ENCODE measurements around the gene KRT5. TPM values are rescaled to one million over a fixed set of nuclear protein-coding genes. Genes with fewer than 3 reads are reported as not detected.

KRT5 gene
- polyA plus RNA-seq, 4 donors, result 0.06 to 6.5 (median 3.2) TPM

- Histone ChIP-seq H3K36me3 (ENCODE audit: control insufficient read depth in 3 of 3, insufficient read depth in 2 of 3, low read depth in 1 of 3, low read length in 3 of 3) (no peaks in the 10 kb centered on the region), H3K9me3 (ENCODE audit: control insufficient read depth in 2 of 2, insufficient read depth in 1 of 2, low read depth in 1 of 2, low read length in 1 of 2) (no peaks in the 10 kb centered on the region), H3K4me3 (ENCODE audit: low read depth in 1 of 3, low read length in 3 of 3) (no peak overlapping the region), H3K27me3 (ENCODE audit: control insufficient read depth in 3 of 3, insufficient read depth in 3 of 3, low read length in 3 of 3) (peaks cover 0 to 3% (median 0%) of the 10 kb centered on the region in 3 donors), H3K27ac (ENCODE audit: low read depth in 1 of 3, low read length in 2 of 3) (no peak overlapping the region), H3K4me1 (ENCODE audit: control insufficient read depth in 3 of 3, insufficient read depth in 2 of 3, low read depth in 1 of 3, low read length in 2 of 3) (peaks cover 0 to 3% (median 2%) of the 10 kb centered on the region in 3 donors)
- WGBS, 3 donors, result 74 to 82% (median 81%) methylated on average over 8 of the region's 8 CpGs
- no peak for FAIRE-seq
- no peak for DNase-seq
Measured at GRCh38 chr12:52526511-52526951, 6.3 kb upstream of the KRT5 start.

DNA sequence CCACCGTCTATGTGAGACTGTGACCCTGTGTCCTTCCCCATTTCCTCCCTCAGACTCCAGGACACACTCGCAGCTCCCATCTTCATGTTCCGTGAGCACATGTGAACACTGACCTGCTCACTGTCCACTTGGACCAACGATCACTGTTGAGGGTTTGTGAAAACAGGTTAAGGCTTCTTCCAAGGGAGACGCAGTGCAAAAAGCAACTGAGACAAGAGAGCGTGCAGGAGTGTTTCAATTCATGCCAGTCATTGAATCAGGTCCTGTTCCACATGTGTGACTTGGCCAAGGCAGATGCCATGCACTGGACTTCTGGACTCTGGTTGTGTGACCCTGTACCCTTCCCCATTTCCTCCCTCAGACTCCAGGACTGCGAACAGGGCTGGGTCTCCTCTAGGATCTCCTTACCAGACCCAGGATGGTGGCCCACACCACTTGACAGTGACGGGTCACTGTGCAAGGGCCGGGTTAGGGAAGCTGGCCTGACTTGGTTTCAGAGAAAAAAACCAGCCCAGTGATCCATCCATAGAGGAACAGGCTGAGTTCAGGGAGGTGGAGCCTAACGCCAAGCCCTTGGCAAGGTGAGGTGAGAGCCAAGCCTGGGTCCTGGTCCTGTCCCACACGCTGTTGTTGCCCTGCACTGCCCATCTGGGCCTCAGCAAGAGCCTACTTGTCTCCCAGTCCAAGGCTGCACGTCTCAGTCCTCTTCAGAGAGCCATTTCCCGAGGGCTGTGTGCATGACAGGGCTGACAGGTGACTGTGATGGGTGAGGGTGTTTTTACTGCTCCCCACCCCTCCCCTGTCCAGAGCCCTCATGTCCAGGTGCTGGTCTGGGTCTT lies 5.7 kb upstream of the KRT5 start:
- Histone ChIP-seq H3K36me3 (ENCODE audit: control insufficient read depth in 3 of 3, insufficient read depth in 2 of 3, low read depth in 1 of 3, low read length in 3 of 3) (no peaks in the 10 kb centered on the region), H3K27me3 (ENCODE audit: control insufficient read depth in 3 of 3, insufficient read depth in 3 of 3, low read length in 3 of 3) (peaks cover 0 to 3% (median 0%) of the 10 kb centered on the region in 3 donors), H3K27ac (ENCODE audit: low read depth in 1 of 3, low read length in 2 of 3) (no peak overlapping the region), H3K4me3 (ENCODE audit: low read depth in 1 of 3, low read length in 3 of 3) (no peak overlapping the region), H3K4me1 (ENCODE audit: control insufficient read depth in 3 of 3, insufficient read depth in 2 of 3, low read depth in 1 of 3, low read length in 2 of 3) (peaks cover 0 to 8% (median 2%) of the 10 kb centered on the region in 3 donors), H3K9me3 (ENCODE audit: control insufficient read depth in 2 of 2, insufficient read depth in 1 of 2, low read depth in 1 of 2, low read length in 1 of 2) (no peaks in the 10 kb centered on the region)
- no peak for DNase-seq
- no peak for FAIRE-seq
- 78 to 83% (median 81%) methylated on average over 13 of the region's 13 CpGs for WGBS, 3 donors

DNA sequence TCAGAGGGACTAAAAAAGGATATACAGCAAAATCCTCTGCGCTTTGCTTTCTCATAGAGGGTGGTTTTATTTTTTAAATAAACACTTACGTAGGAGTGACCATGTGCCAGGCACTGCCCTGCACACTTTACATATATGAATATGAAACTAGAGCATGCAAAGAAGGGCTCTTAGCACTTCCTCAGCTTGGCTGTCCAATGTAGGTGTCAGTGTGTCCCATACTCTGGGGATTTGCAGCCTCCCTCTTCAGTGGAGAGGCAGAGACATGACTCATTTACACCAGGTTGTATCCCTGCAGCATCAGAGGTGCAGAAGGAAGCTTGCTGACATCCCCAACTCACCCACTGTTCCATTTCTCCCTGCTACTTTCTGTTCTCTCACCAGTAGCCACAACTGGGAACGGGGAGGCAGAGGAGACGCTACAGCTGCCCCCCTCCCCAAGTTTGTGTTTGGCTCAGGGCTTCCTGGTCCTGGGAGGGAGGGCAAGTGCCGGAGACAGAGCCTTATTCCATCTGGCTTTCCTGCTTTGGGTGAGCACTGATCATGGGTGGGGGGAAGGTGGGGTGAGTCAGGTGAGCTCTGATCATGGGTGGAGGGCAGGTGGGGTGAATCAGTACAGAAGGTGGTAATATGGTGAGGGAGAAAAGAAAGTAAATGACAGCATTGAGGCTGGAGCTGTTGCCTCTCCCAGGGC lies 4.9 kb upstream of the KRT5 start:
- Histone ChIP-seq H3K4me3 (ENCODE audit: low read depth in 1 of 3, low read length in 3 of 3) (no peak overlapping the region), H3K9me3 (ENCODE audit: control insufficient read depth in 2 of 2, insufficient read depth in 1 of 2, low read depth in 1 of 2, low read length in 1 of 2) (no peaks in the 10 kb centered on the region), H3K36me3 (ENCODE audit: control insufficient read depth in 3 of 3, insufficient read depth in 2 of 3, low read depth in 1 of 3, low read length in 3 of 3) (no peaks in the 10 kb centered on the region), H3K4me1 (ENCODE audit: control insufficient read depth in 3 of 3, insufficient read depth in 2 of 3, low read depth in 1 of 3, low read length in 2 of 3) (peaks cover 0 to 9% (median 2%) of the 10 kb centered on the region in 3 donors), H3K27ac (ENCODE audit: low read depth in 1 of 3, low read length in 2 of 3) (no peak overlapping the region), H3K27me3 (ENCODE audit: control insufficient read depth in 3 of 3, insufficient read depth in 3 of 3, low read length in 3 of 3) (peaks cover 0 to 3% (median 0%) of the 10 kb centered on the region in 3 donors)
- no peak for FAIRE-seq
- no peak for DNase-seq
- WGBS, 3 donors, result 72 to 79% (median 73%) methylated on average over 5 of the region's 5 CpGs

DNA sequence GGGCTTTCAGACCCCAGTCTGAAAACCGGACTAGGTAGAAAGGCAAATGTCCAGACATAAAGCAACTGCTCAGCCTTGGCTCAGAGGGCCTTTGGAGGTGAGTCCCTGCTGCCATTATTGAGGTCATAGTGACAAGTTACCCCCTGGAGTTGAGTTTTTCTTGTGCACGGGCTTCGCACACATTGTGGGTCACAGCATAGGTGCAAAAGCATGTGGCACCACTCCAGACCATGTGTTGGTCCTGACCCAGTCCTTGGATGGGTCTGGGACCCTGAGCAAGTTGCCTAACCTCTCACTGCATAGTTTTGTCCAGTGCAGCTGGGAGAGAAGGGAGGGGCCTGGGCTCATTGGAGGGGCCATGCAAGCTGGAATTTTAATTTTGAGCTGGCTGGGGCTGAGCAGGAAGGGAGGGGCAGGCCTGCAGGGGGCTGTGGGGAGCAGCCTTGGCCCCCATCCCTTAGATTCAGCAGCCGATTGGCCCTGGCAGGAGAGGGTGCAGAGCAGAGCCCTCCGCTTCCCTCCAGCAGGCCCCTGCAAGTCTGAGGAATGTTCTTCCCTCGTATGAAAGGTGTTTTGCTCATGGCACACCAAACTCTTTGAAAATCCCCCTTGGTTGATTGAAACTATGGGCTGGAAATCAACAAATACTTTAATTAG lies 4.2 kb upstream of the KRT5 start:
- H3K4me3 ChIP-seq (ENCODE audit: low read depth in 1 of 3, low read length in 3 of 3), result no peak overlapping the region
- WGBS, 3 donors, result 72 to 89% (median 83%) methylated on average over 6 of the region's 6 CpGs
- DNase-seq, result no peak
- H3K27me3 ChIP-seq (ENCODE audit: control insufficient read depth in 3 of 3, insufficient read depth in 3 of 3, low read length in 3 of 3), result peaks cover 0 to 3% (median 0%) of the 10 kb centered on the region in 3 donors
- H3K36me3 ChIP-seq (ENCODE audit: control insufficient read depth in 3 of 3, insufficient read depth in 2 of 3, low read depth in 1 of 3, low read length in 3 of 3), result no peaks in the 10 kb centered on the region
- no peaks in the 10 kb centered on the region for H3K9me3 ChIP-seq (ENCODE audit: control insufficient read depth in 2 of 2, insufficient read depth in 1 of 2, low read depth in 1 of 2, low read length in 1 of 2)
- H3K27ac ChIP-seq (ENCODE audit: low read depth in 1 of 3, low read length in 2 of 3), result no peak overlapping the region
- no peak for FAIRE-seq
- H3K4me1 ChIP-seq (ENCODE audit: control insufficient read depth in 3 of 3, insufficient read depth in 2 of 3, low read depth in 1 of 3, low read length in 2 of 3), result peaks cover 0 to 9% (median 2%) of the 10 kb centered on the region in 3 donors

DNA sequence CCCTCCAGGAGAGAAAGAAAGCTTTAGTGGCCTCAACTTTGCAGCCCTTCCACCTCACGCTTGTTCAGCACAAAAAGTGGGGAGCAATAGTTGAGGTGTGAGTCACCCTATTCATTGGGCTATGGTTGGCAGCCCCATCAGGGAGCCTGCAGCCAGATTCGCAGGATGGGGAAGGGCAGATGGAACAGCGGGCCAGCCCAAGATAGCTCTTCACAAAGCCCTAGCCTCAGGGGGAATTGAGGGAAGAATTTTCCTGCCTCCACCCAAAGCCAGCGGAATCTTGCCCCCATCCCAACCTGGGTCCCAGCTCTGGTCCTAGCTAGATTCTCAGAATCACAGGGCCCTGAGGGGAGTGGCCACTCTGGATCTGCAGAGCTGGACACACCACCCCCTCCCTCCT lies 3.6 kb upstream of the KRT5 start:
- DNase-seq, result no peak

GRCh38 chr12:52522346-52523011 lies 2.3 kb upstream of the KRT5 start:
- Histone ChIP-seq H3K9me3 (ENCODE audit: control insufficient read depth in 2 of 2, insufficient read depth in 1 of 2, low read depth in 1 of 2, low read length in 1 of 2) (no peaks in the 10 kb centered on the region), H3K27ac (ENCODE audit: low read depth in 1 of 3, low read length in 2 of 3) (no peak overlapping the region), H3K4me3 (ENCODE audit: low read depth in 1 of 3, low read length in 3 of 3) (no peak overlapping the region), H3K27me3 (ENCODE audit: control insufficient read depth in 3 of 3, insufficient read depth in 3 of 3, low read length in 3 of 3) (peaks cover 0 to 3% (median 0%) of the 10 kb centered on the region in 3 donors), H3K4me1 (ENCODE audit: control insufficient read depth in 3 of 3, insufficient read depth in 2 of 3, low read depth in 1 of 3, low read length in 2 of 3) (peaks cover 0 to 9% (median 2%) of the 10 kb centered on the region in 3 donors), H3K36me3 (ENCODE audit: control insufficient read depth in 3 of 3, insufficient read depth in 2 of 3, low read depth in 1 of 3, low read length in 3 of 3) (no peaks in the 10 kb centered on the region)
- WGBS, 3 donors, result 53 to 75% (median 61%) methylated on average over 10 of the region's 10 CpGs
- DNase-seq (no peak), FAIRE-seq (no peak)

More for the DNA sequence above, 3.6 kb upstream of the KRT5 start:
- H3K27me3 ChIP-seq (ENCODE audit: control insufficient read depth in 3 of 3, insufficient read depth in 3 of 3, low read length in 3 of 3), result peaks cover 0 to 3% (median 0%) of the 10 kb centered on the region in 3 donors
- no peak for FAIRE-seq
- WGBS, 3 donors, result 86 to 91% (median 88%) methylated on average over 4 of the region's 4 CpGs
- H3K4me3 ChIP-seq (ENCODE audit: low read depth in 1 of 3, low read length in 3 of 3), result no peak overlapping the region
- no peaks in the 10 kb centered on the region for H3K36me3 ChIP-seq (ENCODE audit: control insufficient read depth in 3 of 3, insufficient read depth in 2 of 3, low read depth in 1 of 3, low read length in 3 of 3)
- no peak overlapping the region for H3K27ac ChIP-seq (ENCODE audit: low read depth in 1 of 3, low read length in 2 of 3)
- H3K4me1 ChIP-seq (ENCODE audit: control insufficient read depth in 3 of 3, insufficient read depth in 2 of 3, low read depth in 1 of 3, low read length in 2 of 3), result peaks cover 0 to 9% (median 2%) of the 10 kb centered on the region in 3 donors
- H3K9me3 ChIP-seq (ENCODE audit: control insufficient read depth in 2 of 2, insufficient read depth in 1 of 2, low read depth in 1 of 2, low read length in 1 of 2), result no peaks in the 10 kb centered on the region

GRCh38 chr12:52521568-52522266 lies 1.5 kb upstream of the KRT5 start:
- H3K36me3 ChIP-seq (ENCODE audit: control insufficient read depth in 3 of 3, insufficient read depth in 2 of 3, low read depth in 1 of 3, low read length in 3 of 3), result no peaks in the 10 kb centered on the region
- peaks cover 0 to 9% (median 2%) of the 10 kb centered on the region in 3 donors for H3K4me1 ChIP-seq (ENCODE audit: control insufficient read depth in 3 of 3, insufficient read depth in 2 of 3, low read depth in 1 of 3, low read length in 2 of 3)
- no peak overlapping the region for H3K27ac ChIP-seq (ENCODE audit: low read depth in 1 of 3, low read length in 2 of 3)
- DNase-seq (no peak), FAIRE-seq (no peak)
- H3K9me3 ChIP-seq (ENCODE audit: control insufficient read depth in 2 of 2, insufficient read depth in 1 of 2, low read depth in 1 of 2, low read length in 1 of 2), result no peaks in the 10 kb centered on the region
- H3K27me3 ChIP-seq (ENCODE audit: control insufficient read depth in 3 of 3, insufficient read depth in 3 of 3, low read length in 3 of 3), result peaks cover 0 to 3% (median 2%) of the 10 kb centered on the region in 3 donors
- no peak overlapping the region for H3K4me3 ChIP-seq (ENCODE audit: low read depth in 1 of 3, low read length in 3 of 3)
- 72 to 75% (median 74%) methylated on average over 10 of the region's 10 CpGs for WGBS, 3 donors

Measured in small intestine (tissue), 7 donors.